ENCODE results near the gene RNF223.

Gene RNF223

DNA sequence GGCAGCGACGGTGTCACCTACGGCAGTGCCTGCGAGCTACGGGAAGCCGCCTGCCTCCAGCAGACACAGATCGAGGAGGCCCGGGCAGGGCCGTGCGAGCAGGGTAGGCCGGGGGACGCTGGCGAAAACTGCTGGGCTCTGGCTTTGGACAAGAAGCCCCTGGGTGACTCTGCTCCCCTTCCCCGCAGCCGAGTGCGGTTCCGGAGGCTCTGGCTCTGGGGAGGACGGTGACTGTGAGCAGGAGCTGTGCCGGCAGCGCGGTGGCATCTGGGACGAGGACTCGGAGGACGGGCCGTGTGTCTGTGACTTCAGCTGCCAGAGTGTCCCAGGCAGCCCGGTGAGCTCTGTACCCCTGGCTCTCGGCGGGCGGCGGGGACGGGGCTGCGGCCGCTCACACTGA is 30.2 kb downstream of the RNF223 start:
- no peak overlapping the region for H3K4me3 ChIP-seq (ENCODE audit: low read depth, low read length)
- ChIA-PET CTCF (no interaction called here), POLR2A (no interaction called here)
- TF ChIP-seq, protein P1, sequence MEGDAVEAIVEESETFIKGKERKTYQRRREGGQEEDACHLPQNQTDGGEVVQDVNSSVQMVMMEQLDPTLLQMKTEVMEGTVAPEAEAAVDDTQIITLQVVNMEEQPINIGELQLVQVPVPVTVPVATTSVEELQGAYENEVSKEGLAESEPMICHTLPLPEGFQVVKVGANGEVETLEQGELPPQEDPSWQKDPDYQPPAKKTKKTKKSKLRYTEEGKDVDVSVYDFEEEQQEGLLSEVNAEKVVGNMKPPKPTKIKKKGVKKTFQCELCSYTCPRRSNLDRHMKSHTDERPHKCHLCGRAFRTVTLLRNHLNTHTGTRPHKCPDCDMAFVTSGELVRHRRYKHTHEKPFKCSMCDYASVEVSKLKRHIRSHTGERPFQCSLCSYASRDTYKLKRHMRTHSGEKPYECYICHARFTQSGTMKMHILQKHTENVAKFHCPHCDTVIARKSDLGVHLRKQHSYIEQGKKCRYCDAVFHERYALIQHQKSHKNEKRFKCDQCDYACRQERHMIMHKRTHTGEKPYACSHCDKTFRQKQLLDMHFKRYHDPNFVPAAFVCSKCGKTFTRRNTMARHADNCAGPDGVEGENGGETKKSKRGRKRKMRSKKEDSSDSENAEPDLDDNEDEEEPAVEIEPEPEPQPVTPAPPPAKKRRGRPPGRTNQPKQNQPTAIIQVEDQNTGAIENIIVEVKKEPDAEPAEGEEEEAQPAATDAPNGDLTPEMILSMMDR (IDR thresholded peaks at IDR 0.05; ENCODE audit: insufficient read depth, low read length, missing control alignments): no peak
- no peak for DNase-seq (ENCODE audit: low read depth, low spot score)

DNA sequence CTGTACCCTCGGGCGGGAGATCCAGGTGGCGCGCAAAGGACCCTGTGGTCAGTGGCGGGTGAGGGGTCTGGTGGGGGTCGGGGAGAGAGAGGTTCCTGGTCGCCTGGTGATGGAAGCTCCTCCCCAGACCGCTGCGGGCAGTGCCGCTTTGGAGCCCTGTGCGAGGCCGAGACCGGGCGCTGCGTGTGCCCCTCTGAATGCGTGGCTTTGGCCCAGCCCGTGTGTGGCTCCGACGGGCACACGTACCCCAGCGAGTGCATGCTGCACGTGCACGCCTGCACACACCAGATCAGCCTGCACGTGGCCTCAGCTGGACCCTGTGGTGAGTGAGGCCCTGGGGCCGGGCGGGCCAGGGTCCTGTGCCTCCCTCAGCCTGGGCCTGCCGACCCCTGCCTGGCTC is 30.7 kb downstream of the RNF223 start:
- H3K4me3 ChIP-seq (ENCODE audit: low read depth, low read length): no peak overlapping the region
- no peak for DNase-seq (ENCODE audit: low read depth, low spot score)
- ChIA-PET POLR2A (no interaction called here), CTCF (no interaction called here)
- TF ChIP-seq, protein P1 (IDR thresholded peaks at IDR 0.05; ENCODE audit: insufficient read depth, low read length, missing control alignments): no peak

DNA sequence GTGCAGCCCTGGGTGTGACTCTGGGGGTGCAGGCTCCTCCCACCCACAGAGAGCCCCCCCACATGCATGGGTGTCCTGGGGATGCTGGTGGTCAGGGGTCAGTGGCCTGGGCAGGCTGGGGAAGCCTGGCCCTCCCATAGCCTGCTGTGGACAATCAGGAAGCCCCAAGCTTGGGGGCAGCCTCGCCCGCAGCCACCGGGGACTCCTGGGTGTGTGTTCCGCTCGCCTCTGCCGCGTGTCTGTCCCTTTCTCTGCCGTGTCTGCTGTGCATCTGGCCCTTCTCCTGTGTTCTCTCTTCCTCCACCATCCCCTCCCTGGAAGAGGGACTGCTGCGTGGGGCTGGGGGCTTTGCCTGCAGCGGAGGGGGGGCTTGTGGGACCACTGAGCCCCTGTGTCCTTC is 31.3 kb downstream of the RNF223 start:
- CTCF ChIA-PET: no interaction called here
- POLR2A ChIA-PET: no interaction called here
- no peak for DNase-seq (ENCODE audit: low read depth, low spot score)
- TF ChIP-seq, protein P1 (IDR thresholded peaks at IDR 0.05; ENCODE audit: insufficient read depth, low read length, missing control alignments): no peak
- no peak overlapping the region for H3K4me3 ChIP-seq (ENCODE audit: low read depth, low read length)

DNA sequence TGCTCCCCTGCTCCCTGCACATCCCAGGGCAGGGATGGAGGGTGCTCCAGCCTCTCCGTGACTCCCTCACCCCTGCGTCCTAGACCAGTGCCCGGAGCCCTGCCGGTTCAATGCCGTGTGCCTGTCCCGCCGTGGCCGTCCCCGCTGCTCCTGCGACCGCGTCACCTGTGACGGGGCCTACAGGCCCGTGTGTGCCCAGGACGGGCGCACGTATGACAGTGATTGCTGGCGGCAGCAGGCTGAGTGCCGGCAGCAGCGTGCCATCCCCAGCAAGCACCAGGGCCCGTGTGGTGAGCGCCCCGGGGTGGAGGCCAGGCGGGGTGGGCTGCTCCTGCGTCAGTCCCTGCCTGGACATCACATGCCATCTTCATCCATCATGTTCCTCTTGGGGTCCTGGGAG is 32.2 kb downstream of the RNF223 start:
- no peak for DNase-seq (ENCODE audit: low read depth, low spot score)
- TF ChIP-seq, protein P1 (IDR thresholded peaks at IDR 0.05; ENCODE audit: insufficient read depth, low read length, missing control alignments): no peak
- POLR2A ChIA-PET: no interaction called here
- CTCF ChIA-PET: interaction anchor here (1.2 to 3.0 kb wide), 2 partner anchors 10 to 22 kb away, joined by 5 to 12 read pairs; no protein-coding TSS in a partner anchor
- no peak overlapping the region for H3K4me3 ChIP-seq (ENCODE audit: low read depth, low read length)

DNA sequence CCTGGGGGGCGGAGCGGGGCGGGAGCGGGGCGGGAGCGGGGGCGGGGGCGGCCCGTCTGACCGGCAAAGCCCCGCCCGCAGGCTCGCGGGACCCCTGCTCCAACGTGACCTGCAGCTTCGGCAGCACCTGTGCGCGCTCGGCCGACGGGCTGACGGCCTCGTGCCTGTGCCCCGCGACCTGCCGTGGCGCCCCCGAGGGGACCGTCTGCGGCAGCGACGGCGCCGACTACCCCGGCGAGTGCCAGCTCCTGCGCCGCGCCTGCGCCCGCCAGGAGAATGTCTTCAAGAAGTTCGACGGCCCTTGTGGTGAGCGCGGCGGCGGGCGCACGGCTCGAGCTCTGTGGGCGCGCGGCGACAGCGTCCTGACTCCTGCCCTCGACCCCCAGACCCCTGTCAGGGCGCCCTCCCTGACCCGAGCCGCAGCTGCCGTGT is 33.0 kb downstream of the RNF223 start:
- DNase-seq (ENCODE audit: low read depth, low spot score): no peak
- no peak overlapping the region; the same call in 1 of the 2 replicates for H3K4me3 ChIP-seq (ENCODE audit: low read depth, low read length)
- TF ChIP-seq, protein P1 (IDR thresholded peaks at IDR 0.05; ENCODE audit: insufficient read depth, low read length, missing control alignments): no peak
- CTCF ChIA-PET: interaction anchor here (1.1 to 3.0 kb wide), 9 partner anchors 9 to 57 kb away, joined by 3 to 16 read pairs (median 4); partner anchors contain the start of gene ISG15
- POLR2A ChIA-PET: no interaction called here

DNA sequence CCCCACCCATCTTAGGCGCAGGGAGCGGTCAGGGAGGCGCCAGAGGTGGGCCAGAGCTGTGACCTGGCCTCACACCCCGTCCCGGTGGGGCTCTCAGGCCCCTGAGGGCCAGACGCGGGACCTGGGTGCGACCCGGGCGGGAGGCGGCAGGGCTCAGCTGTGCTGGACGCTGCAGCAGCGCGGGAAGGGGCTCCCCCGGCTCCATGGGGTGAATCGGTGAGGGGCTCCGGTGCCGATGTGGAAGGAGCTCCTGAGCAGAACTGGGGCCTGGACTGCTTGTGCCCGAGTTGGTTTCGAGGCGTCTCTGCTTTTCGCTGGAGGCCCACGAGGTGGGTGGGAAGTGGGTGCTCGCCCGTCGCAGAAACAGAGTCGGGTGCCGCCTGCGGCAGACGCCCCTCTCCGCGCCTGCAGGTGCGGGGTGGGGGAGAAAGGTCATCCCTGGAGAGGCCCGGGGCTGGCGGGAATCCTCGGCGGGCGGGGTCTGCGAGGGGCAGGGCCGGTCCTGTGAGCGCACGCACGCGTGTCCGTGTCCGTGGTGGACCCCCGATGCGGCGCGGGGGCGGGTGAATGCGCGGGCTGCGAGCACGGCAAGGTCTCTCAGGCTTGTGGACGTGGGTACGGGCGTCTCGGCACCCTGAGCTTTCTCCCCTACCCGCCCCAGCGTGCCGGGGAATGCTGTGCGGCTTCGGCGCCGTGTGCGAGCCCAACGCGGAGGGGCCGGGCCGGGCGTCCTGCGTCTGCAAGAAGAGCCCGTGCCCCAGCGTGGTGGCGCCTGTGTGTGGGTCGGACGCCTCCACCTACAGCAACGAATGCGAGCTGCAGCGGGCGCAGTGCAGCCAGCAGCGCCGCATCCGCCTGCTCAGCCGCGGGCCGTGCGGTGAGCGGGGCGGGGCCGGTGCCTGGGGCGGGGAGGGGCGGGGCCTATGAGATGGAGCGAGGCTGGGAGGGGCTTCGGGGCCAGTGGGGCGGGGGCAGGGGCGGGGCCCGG is 33.8 kb downstream of the RNF223 start:
- DNase-seq (ENCODE audit: low read depth, low spot score): no peak
- TF ChIP-seq, protein P1 (IDR thresholded peaks at IDR 0.05; ENCODE audit: insufficient read depth, low read length, missing control alignments): peak; percentile 48
- ChIA-PET CTCF (interaction anchor here (0.7 to 3.0 kb wide), 16 partner anchors 8 to 82 kb away, joined by 3 to 16 read pairs (median 4); partner anchors contain the start of gene ISG15), POLR2A (no interaction called here)
- H3K4me3 ChIP-seq (ENCODE audit: low read depth, low read length): peak overlapping the region; percentile 44
